Measurements from ENCODE around the gene LASP1. TPM values are rescaled to one million over a fixed set of nuclear protein-coding genes. Genes with fewer than 3 reads are reported as not detected.

LASP1 gene
- polyA plus RNA-seq, 4 donors = 147 to 158 (median 151) TPM

Other genes starting within 250 kb of the LASP1 start
- gene EPOP, start 195.1 kb upstream of the LASP1 start, polyA plus RNA-seq (ENCODE audit: insufficient read length in 4 of 4) = 1 to 10 TPM; 1.4 to 1.8 (median 1.5) TPM
- gene MLLT6, start 164.8 kb upstream of the LASP1 start, polyA plus RNA-seq (ENCODE audit: insufficient read length in 4 of 4) = 10 to 100 TPM; 85.2 to 96.4 (median 86.6) TPM
- 10 to 100 TPM; 11.5 to 17.2 (median 13.0) TPM for gene CISD3, start 139.7 kb upstream of the LASP1 start, polyA plus RNA-seq (ENCODE audit: insufficient read length in 4 of 4)
- gene PCGF2, start 121.7 kb upstream of the LASP1 start, polyA plus RNA-seq (ENCODE audit: insufficient read length in 4 of 4) = 10 to 100 TPM; 74.4 to 87.1 (median 80.5) TPM
- 100 to 1,000 TPM; 114 to 135 (median 122) TPM for gene PSMB3, start 117.3 kb upstream of the LASP1 start, polyA plus RNA-seq (ENCODE audit: insufficient read length in 4 of 4)
- gene PIP4K2B, start 70.5 kb upstream of the LASP1 start, polyA plus RNA-seq (ENCODE audit: insufficient read length in 4 of 4) = 10 to 100 TPM; 74.1 to 84.5 (median 81.9) TPM
- gene CWC25, start 44.7 kb upstream of the LASP1 start, polyA plus RNA-seq (ENCODE audit: insufficient read length in 4 of 4) = 10 to 100 TPM; 22.4 to 27.4 (median 25.4) TPM
- gene RPL23, start 16.3 kb upstream of the LASP1 start, polyA plus RNA-seq (ENCODE audit: insufficient read length in 4 of 4) = 1,000 to 10,000 TPM; 2,607 to 2,868 (median 2,690) TPM
- gene FBXO47, start 97.3 kb downstream of the LASP1 start, polyA plus RNA-seq (ENCODE audit: insufficient read length in 4 of 4) = not detected